Trophoblast cell (in vitro differentiated cells and primary cell): Measurements from ENCODE around the gene CFAP107.

Experiments
- DNase-seq, 2 donors: peaks; one replicate each; pipeline ENCODE4 v3.0.0-alpha.2; 2016
- H2AFZ ChIP-seq: 2 replicates; pipeline ENCODE4 v1.6.1; 2013; ENCODE audit warnings: low read length, moderate library complexity, mild to moderate bottlenecking; ENCODE audit not compliant: insufficient read depth, poor library complexity
- H2AK5ac ChIP-seq: 2 replicates; pipeline ENCODE4 v1.6.1; 2013; ENCODE audit warnings: mild to moderate bottlenecking, low read length
- H2BK120ac ChIP-seq: 2 replicates; pipeline ENCODE4 v1.6.1; 2013; ENCODE audit warnings: low read length, mild to moderate bottlenecking, moderate library complexity; ENCODE audit not compliant: insufficient read depth, poor library complexity
- H2BK12ac ChIP-seq: 2 replicates; pipeline ENCODE4 v1.6.1; 2013; ENCODE audit warnings: mild to moderate bottlenecking, low read length, moderate library complexity
- H2BK5ac ChIP-seq: 2 replicates; pipeline ENCODE4 v1.6.1; 2013; ENCODE audit warnings: low read length, low read depth, moderate library complexity, mild to moderate bottlenecking; ENCODE audit not compliant: poor library complexity
- H3K14ac ChIP-seq: 2 replicates; pipeline ENCODE4 v1.6.1; 2013; ENCODE audit warnings: mild to moderate bottlenecking, low read length
- H3K18ac ChIP-seq: 2 replicates; pipeline ENCODE4 v1.6.1; 2013; ENCODE audit warnings: mild to moderate bottlenecking, low read length
- H3K23ac ChIP-seq: 2 replicates; pipeline ENCODE4 v1.6.1; 2013; ENCODE audit warnings: low read length
- H3K27ac ChIP-seq: 2 replicates; pipeline ENCODE4 v1.5.1; 2013; ENCODE audit warnings: low read depth, mild to moderate bottlenecking, inconsistent platforms, low read length, moderate library complexity
- H3K27me3 ChIP-seq: 2 replicates; pipeline ENCODE4 v1.6.1; 2013; ENCODE audit warnings: inconsistent platforms, mild to moderate bottlenecking, low read length, moderate library complexity; ENCODE audit not compliant: insufficient read depth
- H3K36me3 ChIP-seq, 2 experiments: 1 replicate in 1 of 2; 2 replicates in 1 of 2; pipeline ENCODE4 v1.6.1; 2013; ENCODE audit warnings: low read length in 2 of 2, mild to moderate bottlenecking in 2 of 2, moderate library complexity in 1 of 2; ENCODE audit not compliant: insufficient read depth in 2 of 2, control insufficient read depth in 1 of 2
- H3K4ac ChIP-seq: 2 replicates; pipeline ENCODE4 v1.6.1; 2013; ENCODE audit warnings: low read depth, mild to moderate bottlenecking, low read length, moderate library complexity
- H3K4me1 ChIP-seq, 2 experiments: 1 replicate in 1 of 2; 2 replicates in 1 of 2; pipeline ENCODE4 v1.6.1; 2013; ENCODE audit warnings: low read length in 2 of 2, mild to moderate bottlenecking in 2 of 2, moderate library complexity in 1 of 2; ENCODE audit not compliant: insufficient read depth in 2 of 2, control insufficient read depth in 1 of 2
- H3K4me2 ChIP-seq: 2 replicates; pipeline ENCODE4 v1.6.1; 2013; ENCODE audit warnings: inconsistent platforms, mild to moderate bottlenecking, low read length, moderate library complexity
- H3K4me3 ChIP-seq: 2 replicates; pipeline ENCODE4 v1.5.1; 2013; ENCODE audit warnings: mild to moderate bottlenecking, low read depth, low read length, inconsistent platforms
- H3K79me1 ChIP-seq: one replicate; pipeline ENCODE4 v1.6.1; 2013; ENCODE audit warnings: low read length
- H3K79me2 ChIP-seq: 2 replicates; pipeline ENCODE4 v1.6.1; 2013; ENCODE audit warnings: low read length, mild to moderate bottlenecking; ENCODE audit not compliant: control insufficient read depth, insufficient read depth, poor library complexity
- H3K9ac ChIP-seq: 2 replicates; pipeline ENCODE4 v1.6.1; 2013; ENCODE audit warnings: mild to moderate bottlenecking, low read length
- H3K9me3 ChIP-seq: 2 replicates; pipeline ENCODE4 v1.6.1; 2013; ENCODE audit warnings: low read depth, mild to moderate bottlenecking, control low read depth, inconsistent platforms, low read length; ENCODE audit not compliant: insufficient read depth
- H4K12ac ChIP-seq: 2 replicates; pipeline ENCODE4 v1.6.1; 2013; ENCODE audit warnings: low read depth, mild to moderate bottlenecking, low read length, moderate library complexity
- H4K8ac ChIP-seq: 2 replicates; pipeline ENCODE4 v1.6.1; 2013; ENCODE audit warnings: low read depth, mild to moderate bottlenecking, low read length, moderate library complexity
- H4K91ac ChIP-seq: one replicate; pipeline ENCODE4 v1.6.1; 2013; ENCODE audit warnings: low read depth, mild to moderate bottlenecking, low read length, moderate library complexity
- WGBS: extraction: QIAGEN DNeasy Blood & Tissue Kit; methylation state at CpG from one replicate; pipeline ENCODE4 v1.1.7; 2013; ENCODE audit warnings: missing lambda C conversion rate; ENCODE audit not compliant: insufficient read length, insufficient coverage; ENCODE audit errors: extremely low coverage; 5-methylcytosine and 5-hydroxymethylcytosine counted together

The CFAP107 gene

GRCh38 chr1:12738934-12739333, 7.1 kb upstream of the CFAP107 start:
- Histone ChIP-seq H3K4ac (no peak overlapping the region), H3K27ac (no peak overlapping the region), H3K9ac (no peak overlapping the region), H3K4me1 (peaks cover 0 to 2% of the 10 kb centered on the region in 2 experiments), H3K36me3 (no peaks in the 10 kb centered on the region), H2AFZ (no peak overlapping the region), H4K12ac (no peak overlapping the region), H3K23ac (no peak overlapping the region), H3K27me3 (no peaks in the 10 kb centered on the region), H3K18ac (no peak overlapping the region), H2BK120ac (no peak overlapping the region), H2BK5ac (no peak overlapping the region), H2BK12ac (no peak overlapping the region), H3K79me1 (no peaks in the 10 kb centered on the region), H3K4me2 (no peak overlapping the region), H4K8ac (no peak overlapping the region), H3K4me3 (no peak overlapping the region), H3K79me2 (no peaks in the 10 kb centered on the region), H2AK5ac (no peak overlapping the region), H3K14ac (no peak overlapping the region), H4K91ac (no peak overlapping the region), H3K9me3 (peaks cover 1% of the 10 kb centered on the region)
- no peak for DNase-seq
- WGBS: no CpG with 5 or more reads among the region's 1 CpG

GRCh38 chr1:12739613-12740012, 6.4 kb upstream of the CFAP107 start:
- WGBS: no CpG with 5 or more reads among the region's 5 CpGs
- no peak overlapping the region for H2BK5ac ChIP-seq
- H4K8ac ChIP-seq: no peak overlapping the region
- H3K23ac ChIP-seq: no peak overlapping the region
- H3K4me3 ChIP-seq: no peak overlapping the region
- H3K14ac ChIP-seq: no peak overlapping the region
- no peak overlapping the region for H4K91ac ChIP-seq
- H2AK5ac ChIP-seq: no peak overlapping the region
- H3K4me1 ChIP-seq: peaks cover 0 to 2% of the 10 kb centered on the region in 2 experiments
- no peaks in the 10 kb centered on the region for H3K36me3 ChIP-seq
- no peaks in the 10 kb centered on the region for H3K27me3 ChIP-seq
- H3K4me2 ChIP-seq: no peak overlapping the region
- no peaks in the 10 kb centered on the region for H3K79me2 ChIP-seq
- no peaks in the 10 kb centered on the region for H3K79me1 ChIP-seq
- no peak overlapping the region for H3K27ac ChIP-seq
- no peak overlapping the region for H3K18ac ChIP-seq
- H3K9me3 ChIP-seq: peaks cover 1% of the 10 kb centered on the region
- no peak for DNase-seq
- H3K9ac ChIP-seq: no peak overlapping the region
- no peak overlapping the region for H2BK120ac ChIP-seq
- H2BK12ac ChIP-seq: no peak overlapping the region
- no peak overlapping the region for H4K12ac ChIP-seq
- no peak overlapping the region for H3K4ac ChIP-seq
- no peak overlapping the region for H2AFZ ChIP-seq

GRCh38 chr1:12741946-12742345, 4.1 kb upstream of the CFAP107 start:
- no peak overlapping the region for H2BK5ac ChIP-seq
- H3K79me1 ChIP-seq: no peaks in the 10 kb centered on the region
- no peaks in the 10 kb centered on the region for H3K79me2 ChIP-seq
- no peaks in the 10 kb centered on the region for H3K27me3 ChIP-seq
- H3K14ac ChIP-seq: no peak overlapping the region
- H3K9me3 ChIP-seq: peaks cover 1% of the 10 kb centered on the region
- no peak overlapping the region for H3K23ac ChIP-seq
- H3K9ac ChIP-seq: no peak overlapping the region
- no peak overlapping the region for H4K12ac ChIP-seq
- no peak overlapping the region for H3K4me3 ChIP-seq
- H4K91ac ChIP-seq: no peak overlapping the region
- no peak overlapping the region for H3K4me2 ChIP-seq
- no peak overlapping the region for H2AFZ ChIP-seq
- no peak overlapping the region for H2BK120ac ChIP-seq
- H2AK5ac ChIP-seq: no peak overlapping the region
- DNase-seq: no peak
- no CpG with 5 or more reads among the region's 3 CpGs for WGBS
- no peaks in the 10 kb centered on the region for H3K36me3 ChIP-seq
- H3K18ac ChIP-seq: no peak overlapping the region
- H4K8ac ChIP-seq: no peak overlapping the region
- H3K4ac ChIP-seq: no peak overlapping the region
- H3K4me1 ChIP-seq: no peaks in the 10 kb centered on the region
- no peak overlapping the region for H2BK12ac ChIP-seq
- no peak overlapping the region for H3K27ac ChIP-seq

- no peak overlapping the region for H3K4me3 ChIP-seq
- no peaks in the 10 kb centered on the region for H3K79me1 ChIP-seq
- H3K79me2 ChIP-seq: no peaks in the 10 kb centered on the region
- H2BK12ac ChIP-seq: no peak overlapping the region
- DNase-seq: no peak
- H3K4me1 ChIP-seq: no peaks in the 10 kb centered on the region
- H3K4ac ChIP-seq: no peak overlapping the region
- no peak overlapping the region for H3K9ac ChIP-seq
- H4K91ac ChIP-seq: no peak overlapping the region
- H4K8ac ChIP-seq: no peak overlapping the region
- WGBS: no CpG with 5 or more reads among the region's 3 CpGs
- H3K36me3 ChIP-seq: no peaks in the 10 kb centered on the region
- no peak overlapping the region for H3K18ac ChIP-seq
- H3K27me3 ChIP-seq: no peaks in the 10 kb centered on the region
- no peak overlapping the region for H3K23ac ChIP-seq
- no peak overlapping the region for H3K4me2 ChIP-seq
- H3K14ac ChIP-seq: no peak overlapping the region
- no peak overlapping the region for H3K27ac ChIP-seq
- no peak overlapping the region for H2BK120ac ChIP-seq
- no peak overlapping the region for H2AFZ ChIP-seq
- no peak overlapping the region for H4K12ac ChIP-seq
- H2BK5ac ChIP-seq: no peak overlapping the region
- no peak overlapping the region for H2AK5ac ChIP-seq
- peaks cover 3% of the 10 kb centered on the region for H3K9me3 ChIP-seq
These were observed 641 bp upstream of the CFAP107 start for GRCh38 chr1:12745126-12745991.
